Subcutaneous adipose tissue (tissue), 4 donors: Measurements from ENCODE around the gene TNFSF13B. TPM values are rescaled to one million over a fixed set of nuclear protein-coding genes. Genes with fewer than 3 reads are reported as not detected.

Experiments used
- CTCF ChIP-seq: fragments of 450-650 bp; IDR thresholded peaks from one replicate; pipeline ENCODE4 v1.5.1; 2016; ENCODE audit warnings: low read depth, mild to moderate bottlenecking, control low read depth, antibody characterized with exemption, moderate library complexity
- total RNA-seq, 4 donors: library from RNA; depleted of rRNA; stranded (reverse); fragments of >200 nt; gene quantifications; one replicate each; pipeline ENCODE4 v1.1.0, GENCODE V29; 2016

The TNFSF13B gene
- total RNA-seq, 4 donors from 2014 or later = 4.8 to 30.3 (median 9.4) TPM

GRCh38 chr13:108326309-108326708 is 56.8 kb downstream of the TNFSF13B start:
- TF ChIP-seq CTCF = no peak

DNA sequence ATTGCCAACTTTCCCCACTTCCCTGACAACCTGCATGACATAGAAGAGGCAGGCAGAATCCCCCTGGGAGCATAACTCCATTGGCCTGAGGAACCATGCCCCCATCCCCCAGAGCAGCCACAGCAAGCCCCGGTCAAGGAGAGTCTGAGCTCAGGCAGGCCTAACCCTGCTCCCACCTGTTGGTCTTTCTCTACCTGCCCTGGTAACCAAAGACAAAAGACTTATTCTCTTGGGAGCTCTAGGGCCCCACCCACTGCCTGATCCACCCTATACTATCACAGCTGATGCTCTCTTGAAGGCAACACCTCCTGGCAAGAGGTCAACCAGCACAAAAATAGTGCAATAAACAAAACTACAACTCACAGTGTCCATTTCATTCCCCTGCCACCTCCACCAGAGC is 59.3 kb downstream of the TNFSF13B start:
- no peak for TF ChIP-seq CTCF

DNA sequence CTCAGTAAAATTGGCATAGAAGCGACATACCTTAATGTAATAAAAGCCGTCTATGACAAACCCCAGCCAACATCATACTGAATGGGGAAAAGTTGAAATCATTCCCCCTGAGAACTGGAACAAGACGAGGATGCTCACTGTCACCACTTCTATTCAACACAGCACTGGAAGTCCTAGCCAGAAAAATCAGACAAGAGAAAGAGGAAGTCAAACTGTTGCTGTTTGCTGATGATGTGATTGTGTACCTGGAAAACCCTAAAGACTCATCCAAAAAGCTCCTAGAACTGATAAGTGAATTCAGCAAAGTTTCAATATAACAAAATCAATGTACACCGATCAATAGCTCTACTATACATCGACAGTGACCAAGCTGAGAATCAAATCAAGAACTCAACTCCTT is 63.3 kb downstream of the TNFSF13B start:
- no peak for TF ChIP-seq CTCF

GRCh38 chr13:108342369-108343289 is 73.1 kb downstream of the TNFSF13B start:
- TF ChIP-seq CTCF = no peak

DNA sequence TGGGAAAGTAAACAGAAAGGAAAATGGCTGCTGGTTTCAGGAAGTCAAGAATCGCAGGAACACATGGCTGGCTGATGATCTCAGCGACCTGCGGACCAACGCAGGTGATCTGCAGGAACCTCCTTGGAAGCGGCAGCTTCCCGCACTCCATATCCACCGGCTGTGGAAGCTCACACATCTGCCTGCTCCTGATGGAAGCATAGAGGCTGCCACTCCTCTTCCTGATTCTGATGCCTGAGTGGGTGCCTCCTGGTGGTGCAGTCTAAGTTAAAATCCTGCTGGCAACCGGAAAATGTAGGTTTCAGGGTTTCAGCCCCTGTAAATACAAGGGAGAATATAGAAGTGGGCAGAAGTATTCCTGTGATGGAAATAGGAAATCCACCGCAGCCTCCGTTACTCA is 75.5 kb downstream of the TNFSF13B start:
- TF ChIP-seq CTCF = no peak

- TF ChIP-seq CTCF = no peak
These were observed 76.9 kb downstream of the TNFSF13B start for GRCh38 chr13:108346376-108346775.

DNA sequence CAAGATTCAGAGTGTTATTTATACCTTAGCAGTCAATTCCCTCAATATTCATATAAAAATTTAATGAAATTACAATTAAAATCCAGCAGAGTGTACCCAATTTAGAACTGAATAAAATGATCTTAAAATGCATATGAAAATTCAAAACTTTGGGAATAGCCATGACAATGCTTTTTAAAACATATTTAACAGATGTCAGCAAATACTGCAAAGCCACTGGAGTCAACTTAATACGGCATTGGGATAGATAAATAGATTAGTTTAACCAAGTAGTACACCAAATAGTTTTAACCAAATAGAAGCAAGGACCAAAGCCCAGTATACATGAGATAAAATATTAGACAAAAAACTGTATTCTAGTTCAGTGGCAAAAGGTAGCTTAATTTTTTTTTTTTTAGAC is 79.8 kb downstream of the TNFSF13B start:
- TF ChIP-seq CTCF = no peak
